ENCODE results near the gene ARRB2. TPM values are rescaled to one million over a fixed set of nuclear protein-coding genes. Genes with fewer than 3 reads are reported as not detected.
"Not testable (repeated sequence)": the region's sequence is repeated elsewhere in the genome, so short reads cannot be mapped to it uniquely, and the experiment has no call there.

Gene ARRB2
- polyA plus RNA-seq, 1 donor, result 32.7 TPM

GRCh38 chr17:4699401-4700056 lies 10.9 kb upstream of the ARRB2 start:
- not testable (repeated sequence) for DNase-seq

DNA sequence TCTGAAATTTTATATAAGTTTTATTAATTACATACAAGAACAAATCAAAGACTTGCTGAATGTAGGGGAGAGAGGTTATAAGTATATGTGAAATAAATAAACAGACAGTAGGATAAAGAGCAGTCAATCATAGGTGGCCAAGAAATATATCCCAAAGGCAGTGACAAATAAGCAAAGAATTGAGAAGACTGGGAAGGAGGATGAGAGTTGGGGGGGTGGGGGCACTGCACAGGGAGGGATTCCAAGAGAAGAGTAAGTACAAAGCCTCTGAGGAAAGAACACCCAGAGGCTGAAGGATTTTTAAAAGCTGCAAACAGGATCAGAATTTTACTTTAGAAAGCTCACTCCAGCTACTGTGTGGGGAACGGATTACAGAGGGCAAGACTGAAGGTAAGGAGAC lies 9.3 kb upstream of the ARRB2 start:
- no peak for DNase-seq

DNA sequence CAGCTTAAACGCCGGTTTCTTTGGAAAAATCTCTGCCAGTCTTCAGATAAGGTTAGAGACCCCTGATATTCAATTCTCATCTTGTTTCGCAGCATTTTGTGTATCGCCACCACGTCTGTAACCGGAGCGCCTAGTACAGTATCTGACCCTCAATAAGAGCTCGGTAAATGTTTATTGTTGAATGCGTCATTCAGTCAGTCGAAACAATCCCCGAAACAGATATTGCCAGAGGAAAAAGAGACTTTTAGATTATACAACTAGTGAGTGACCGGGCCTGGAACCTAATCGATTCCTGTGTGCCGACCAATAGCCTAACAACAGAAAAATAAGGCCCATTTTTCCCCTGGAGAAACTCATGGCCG lies 7.1 kb upstream of the ARRB2 start:
- no peak for DNase-seq

- not testable (repeated sequence) for DNase-seq
Observed at GRCh38 chr17:4704574-4704907, 5.9 kb upstream of the ARRB2 start.

DNA sequence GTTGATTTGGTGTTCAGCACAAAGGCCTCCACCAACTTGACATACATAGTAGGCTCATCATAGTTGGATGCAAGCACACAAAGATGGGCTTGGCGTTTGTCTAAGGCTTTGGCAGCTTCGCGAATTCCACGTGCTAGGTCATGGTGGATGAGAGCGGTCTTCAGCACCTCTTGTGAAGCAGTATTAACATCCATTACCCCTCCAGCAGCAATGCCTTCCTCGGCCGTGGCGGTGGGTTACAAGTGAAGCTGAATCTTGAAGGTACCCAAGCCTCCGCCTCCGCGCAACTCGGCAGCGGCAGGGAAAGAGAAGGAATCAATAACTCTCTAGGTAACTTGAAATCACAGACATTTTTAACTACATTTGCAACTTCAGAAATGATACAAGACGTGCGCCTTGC lies 5.4 kb upstream of the ARRB2 start:
- no peak for DNase-seq

- no peak for DNase-seq
Observed at GRCh38 chr17:4706121-4706520, 4.3 kb upstream of the ARRB2 start.

DNA sequence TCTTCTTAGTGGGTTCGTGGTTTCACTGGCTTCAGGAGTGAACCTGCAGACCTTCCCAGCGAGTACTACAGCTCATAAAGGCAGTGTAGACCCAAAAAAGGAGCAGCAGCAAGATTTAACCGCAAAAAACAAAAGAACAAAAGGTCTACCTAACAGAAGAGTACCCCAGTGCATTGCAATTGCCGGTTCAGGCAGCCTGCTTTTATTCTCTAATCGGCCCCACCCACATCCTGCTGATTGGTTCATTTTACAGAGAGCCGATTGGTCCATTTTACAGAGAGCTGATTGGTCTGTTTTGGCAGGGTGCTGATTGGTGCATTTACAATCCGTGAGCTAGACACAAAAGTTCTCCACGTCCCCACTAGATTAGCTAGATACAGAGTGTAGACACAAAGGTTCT lies 2.0 kb upstream of the ARRB2 start:
- DNase-seq, result no peak

GRCh38 chr17:4710693-4711634 lies 532 bp downstream of the ARRB2 start:
- DNase-seq, result no peak

GRCh38 chr17:4711661-4712181 lies 1.3 kb downstream of the ARRB2 start:
- DNase-seq, result no peak

GRCh38 chr17:4712526-4712925 lies 2.1 kb downstream of the ARRB2 start:
- DNase-seq, result no peak

- DNase-seq, result not testable (repeated sequence)
Observed at GRCh38 chr17:4714340-4715062, 4.1 kb downstream of the ARRB2 start.

DNA sequence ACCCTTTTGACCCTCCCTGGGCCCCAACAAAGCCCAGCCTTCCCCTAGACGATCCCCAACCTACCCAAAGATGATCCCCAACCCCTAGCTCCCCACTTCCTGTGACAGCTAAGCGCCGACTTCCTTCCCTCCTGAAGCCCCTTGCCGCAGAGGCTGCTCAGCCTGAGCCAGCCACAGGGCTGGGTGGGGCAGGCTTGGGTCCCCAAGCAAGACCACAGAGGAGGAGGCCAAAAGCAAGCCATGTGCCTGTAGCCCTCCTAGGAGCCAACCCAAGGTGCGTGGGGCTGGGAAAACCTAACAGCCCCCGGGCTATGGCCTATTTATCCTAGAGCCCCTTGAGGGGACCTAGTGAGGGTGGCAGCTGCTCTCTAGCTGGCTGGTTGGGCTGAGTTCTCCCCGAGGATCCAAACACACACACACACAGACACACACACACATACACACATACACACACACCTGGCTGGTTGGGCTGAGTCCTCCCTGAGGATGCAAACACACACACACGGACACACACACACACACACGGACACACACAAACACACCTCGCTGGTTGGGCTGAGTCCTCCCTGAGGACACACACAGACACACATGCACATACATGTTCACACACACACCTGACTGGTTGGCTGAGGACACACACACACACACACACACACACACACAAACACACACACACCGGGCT lies 4.8 kb downstream of the ARRB2 start:
- DNase-seq, result no peak

DNA sequence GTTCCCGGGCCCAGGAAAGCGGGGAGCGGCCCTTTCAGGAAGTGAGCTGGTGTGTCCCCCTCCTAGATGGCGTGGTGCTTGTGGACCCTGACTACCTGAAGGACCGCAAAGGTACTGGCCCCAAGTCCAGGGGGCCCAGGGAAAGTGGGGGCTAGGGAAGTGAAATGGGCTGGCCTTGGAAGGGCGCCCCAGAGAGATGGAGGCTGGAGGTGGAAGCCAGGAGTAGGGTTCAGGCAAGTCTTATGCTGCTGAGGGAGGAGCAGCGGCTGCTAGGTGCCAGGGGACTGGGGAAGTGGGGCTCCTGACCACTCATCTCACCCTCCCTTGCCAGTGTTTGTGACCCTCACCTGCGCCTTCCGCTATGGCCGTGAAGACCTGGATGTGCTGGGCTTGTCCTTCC lies 5.6 kb downstream of the ARRB2 start:
- no peak for DNase-seq

GRCh38 chr17:4717791-4718190 lies 7.4 kb downstream of the ARRB2 start:
- no peak for DNase-seq

- DNase-seq, result no peak
Observed at GRCh38 chr17:4718276-4718675, 7.8 kb downstream of the ARRB2 start.

GRCh38 chr17:4719146-4719545 lies 8.7 kb downstream of the ARRB2 start:
- DNase-seq, result no peak

DNA sequence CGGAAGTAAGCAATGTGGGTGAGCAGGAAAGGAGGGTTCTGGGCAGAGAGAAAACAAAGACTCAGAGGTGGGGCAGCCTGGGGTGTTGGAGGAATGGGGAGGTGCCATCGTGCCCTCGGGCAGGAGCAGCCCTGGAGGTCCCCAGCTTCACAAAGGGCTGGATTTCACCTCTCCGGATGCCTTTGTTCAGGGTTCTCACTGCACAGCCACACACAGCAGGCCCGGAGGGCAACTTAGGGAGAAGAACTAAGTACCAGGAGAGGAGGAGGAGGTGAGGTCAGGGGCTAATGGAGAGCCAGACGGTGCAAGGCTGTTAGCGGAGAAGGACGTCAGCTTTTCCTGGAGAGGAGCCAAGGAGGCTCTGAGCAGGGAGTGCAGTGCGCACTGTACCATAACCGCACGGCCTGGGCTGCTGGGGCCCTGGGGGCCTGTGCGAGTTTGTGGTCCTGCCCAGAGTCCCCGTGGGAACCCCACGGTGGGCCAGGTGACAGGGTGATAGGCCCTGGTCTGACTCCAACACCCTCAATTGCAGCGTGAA lies 9.3 kb downstream of the ARRB2 start:
- DNase-seq, result no peak

GRCh38 chr17:4720787-4721186 lies 10.4 kb downstream of the ARRB2 start:
- no peak for DNase-seq

DNA sequence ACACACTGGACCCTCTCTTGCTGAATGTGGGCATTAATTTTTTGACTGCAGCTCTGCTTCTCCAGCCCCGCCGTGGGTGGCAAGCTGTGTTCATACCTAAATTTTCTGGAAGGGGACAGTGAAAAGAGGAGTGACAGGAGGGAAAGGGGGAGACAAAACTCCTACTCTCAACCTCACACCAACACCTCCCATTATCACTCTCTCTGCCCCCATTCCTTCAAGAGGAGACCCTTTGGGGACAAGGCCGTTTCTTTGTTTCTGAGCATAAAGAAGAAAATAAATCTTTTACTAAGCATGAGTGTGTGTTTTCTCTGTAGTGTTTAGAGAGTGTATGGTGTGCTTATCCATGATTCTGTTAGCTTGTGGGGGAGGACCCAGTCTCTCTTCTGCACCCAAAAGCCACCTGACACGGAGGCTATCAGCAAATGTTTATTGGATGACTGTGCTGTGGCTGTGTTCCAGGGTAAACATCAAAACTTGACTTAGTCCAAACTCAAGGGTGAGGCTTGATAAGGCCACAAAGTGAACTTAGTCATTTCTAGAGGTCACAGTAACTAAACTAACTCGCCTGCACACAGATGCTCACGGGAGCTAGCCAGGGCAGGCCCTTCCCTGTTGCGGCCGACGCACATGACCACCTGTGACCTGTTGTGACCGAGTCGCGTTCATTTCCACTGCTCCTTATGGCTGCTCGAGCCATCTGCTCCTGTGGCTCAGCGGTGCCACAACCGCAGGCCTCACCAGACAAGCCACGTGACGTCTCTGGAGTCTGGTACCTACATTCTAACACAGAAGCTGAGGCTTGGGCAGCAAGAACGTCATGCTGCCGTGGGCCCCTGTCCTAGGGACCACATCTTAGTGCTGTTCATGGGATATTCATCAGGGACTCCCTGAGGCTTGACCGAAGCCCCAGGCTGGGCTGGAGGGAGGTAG lies 11.0 kb downstream of the ARRB2 start:
- DNase-seq, result no peak

GRCh38 chr17:4722678-4723240 lies 12.3 kb downstream of the ARRB2 start:
- DNase-seq, result no peak
